MM.1S (cell line): ENCODE data around the gene R3HDM2.

Experiments
- CTCF ChIP-seq: fragments of 300-600 bp; sonication (generic); IDR thresholded peaks from 2 replicates; pipeline ENCODE4 v1.5.1; 2016; ENCODE audit warnings: antibody characterized with exemption, low read length, mixed read lengths
- EZH2 ChIP-seq: fragments of 300-600 bp; sonication (generic); optimal IDR thresholded peaks from 2 replicates; pipeline ENCODE3; 2017; ENCODE audit warnings: low read depth, mild to moderate bottlenecking, antibody characterized with exemption, low read length, mixed read lengths

GRCh38 chr12:57479043-57479375 is 48.2 kb upstream of the R3HDM2 start:
- TF ChIP-seq EZH2: no peak
- TF ChIP-seq CTCF: no peak
